Gastroesophageal sphincter (tissue), 4 donors: ENCODE measurements around the gene CYP46A1. TPM values are rescaled to one million over a fixed set of nuclear protein-coding genes. Genes with fewer than 3 reads are reported as not detected.

Experiments used
- ATAC-seq: fragments of 150-250 bp; one replicate; pipeline ENCODE4 v1.9.1; 2016; ENCODE audit warnings: mild to moderate bottlenecking, moderate library complexity
- H3K27ac ChIP-seq, 4 donors: fragments of 200-600 bp; sonication (generic) in 3 of 4; 1 replicate in 3 of 4; 2 replicates in 1 of 4; pipeline ENCODE4 v1.5.1; 2016 to 2019
- H3K27me3 ChIP-seq: fragments of 200-600 bp; sonication (generic); one replicate; pipeline ENCODE4 v1.5.1; 2019
- H3K36me3 ChIP-seq, 2 donors: fragments of 200-600 bp; sonication (generic); one replicate each; pipeline ENCODE4 v1.5.1; 2019; ENCODE audit warnings: control low read depth in 1 of 2
- H3K4me1 ChIP-seq, 3 donors: fragments of 200-600 bp; sonication (generic); 1 replicate in 2 of 3; 2 replicates in 1 of 3; pipeline ENCODE4 v1.5.1; 2016 to 2019; ENCODE audit warnings: control low read depth in 2 of 3
- H3K4me3 ChIP-seq, 2 donors: fragments of 200-600 bp; sonication (generic); one replicate each; pipeline ENCODE4 v1.5.1; 2019; ENCODE audit warnings: mild to moderate bottlenecking in 1 of 2, moderate library complexity in 1 of 2
- H3K9me3 ChIP-seq, 3 donors: fragments of 200-600 bp; sonication (generic); one replicate each; pipeline ENCODE4 v1.5.1; 2017 to 2019; ENCODE audit warnings: control low read depth in 2 of 3
- CTCF ChIP-seq, 4 experiments: fragments of 200-600 bp in 2 of 4; fragments of 450-650 bp in 2 of 4; sonication (generic) in 1 of 4; IDR thresholded peaks; one replicate each; pipeline ENCODE4 v1.5.1; 2017 to 2019; ENCODE audit warnings: antibody characterized with exemption in 4 of 4, mild to moderate bottlenecking in 2 of 4, moderate library complexity in 2 of 4
- EP300 ChIP-seq: sonication (generic); formaldehyde crosslinking; IDR thresholded peaks from one replicate; pipeline ENCODE4 v1.6.1; 2017; ENCODE audit warnings: antibody characterized with exemption, mild to moderate bottlenecking
- POLR2A ChIP-seq, 2 donors: fragments of 450-650 bp; IDR thresholded peaks; one replicate each; pipeline ENCODE4 v1.6.1; 2017; ENCODE audit warnings: antibody characterized with exemption in 2 of 2, mild to moderate bottlenecking in 2 of 2, moderate library complexity in 1 of 2
- POLR2AphosphoS5 ChIP-seq: sonication (generic); formaldehyde crosslinking; IDR thresholded peaks from one replicate; pipeline ENCODE4 v1.6.1; 2017; ENCODE audit warnings: antibody characterized with exemption
- whole genome bisulfite sequencing, 2 donors: methylation state at CpG; one replicate each; pipeline ENCODE4 v1.1.5; 2018; ENCODE audit warnings: low coverage in 1 of 2; 5-methylcytosine and 5-hydroxymethylcytosine counted together
- total RNA-seq, 4 donors: library from RNA; depleted of rRNA; stranded (reverse); fragments of >200 nt; gene quantifications; one replicate each; pipeline ENCODE4 v1.1.0, GENCODE V29; 2016

CYP46A1 gene
- total RNA-seq, 4 donors from 2014 or later, result 0.78 to 1.4 (median 0.94) TPM; not detected in 1

- no peaks in the 10 kb centered on the region for H3K27me3 ChIP-seq
- H3K9me3 ChIP-seq, result peaks cover 0 to 13% (median 2%) of the 10 kb centered on the region in 3 donors
- H3K27ac ChIP-seq, result no peak overlapping the region
- no peak for ATAC-seq
- no peak for TF ChIP-seq EP300
- TF ChIP-seq CTCF (IDR thresholded peaks at IDR 0.05), result no peak
- TF ChIP-seq POLR2A (IDR thresholded peaks at IDR 0.05), result no peak
- no peak for TF ChIP-seq POLR2AphosphoS5
- no peaks in the 10 kb centered on the region for H3K4me1 ChIP-seq
- H3K4me3 ChIP-seq, result no peak overlapping the region
- peaks cover 0 to 23% of the 10 kb centered on the region in 2 donors for H3K36me3 ChIP-seq
Observed at GRCh38 chr14:99702115-99702514, 18.0 kb downstream of the CYP46A1 start.

GRCh38 chr14:99703381-99703780 lies 19.3 kb downstream of the CYP46A1 start:
- WGBS, 2 donors, result 100% methylated on average over 2 of the region's 3 CpGs; no CpG with 5 or more reads in 1 of the 2 donors
- TF ChIP-seq CTCF (IDR thresholded peaks at IDR 0.05) (no peak), POLR2A (IDR thresholded peaks at IDR 0.05) (no peak), POLR2AphosphoS5 (no peak), EP300 (no peak)

GRCh38 chr14:99704037-99704436 lies 19.9 kb downstream of the CYP46A1 start:
- WGBS, 2 donors, result 100% methylated on average over 2 of the region's 2 CpGs; no CpG with 5 or more reads in 1 of the 2 donors
- Histone ChIP-seq H3K36me3 (peaks cover 0 to 29% of the 10 kb centered on the region in 2 donors), H3K4me3 (no peak overlapping the region), H3K9me3 (peaks cover 0 to 18% (median 2%) of the 10 kb centered on the region in 3 donors), H3K27me3 (no peaks in the 10 kb centered on the region), H3K4me1 (no peaks in the 10 kb centered on the region), H3K27ac (no peak overlapping the region)
- no peak for TF ChIP-seq EP300
- no peak for TF ChIP-seq POLR2A (IDR thresholded peaks at IDR 0.05)
- TF ChIP-seq CTCF (IDR thresholded peaks at IDR 0.05), result no peak
- no peak for TF ChIP-seq POLR2AphosphoS5
- no peak for ATAC-seq

More at GRCh38 chr14:99703381-99703780, 19.3 kb downstream of the CYP46A1 start:
- Histone ChIP-seq H3K4me3 (no peak overlapping the region), H3K36me3 (peaks cover 0 to 29% of the 10 kb centered on the region in 2 donors), H3K27ac (no peak overlapping the region), H3K27me3 (no peaks in the 10 kb centered on the region), H3K9me3 (peaks cover 0 to 13% (median 2%) of the 10 kb centered on the region in 3 donors), H3K4me1 (no peaks in the 10 kb centered on the region)
- no peak for ATAC-seq

GRCh38 chr14:99706107-99706900 lies 22.2 kb downstream of the CYP46A1 start:
- TF ChIP-seq CTCF (IDR thresholded peaks at IDR 0.05) (no peak), POLR2A (IDR thresholded peaks at IDR 0.05) (no peak), EP300 (no peak), POLR2AphosphoS5 (no peak)
- Histone ChIP-seq H3K36me3 (peaks cover 0 to 21% of the 10 kb centered on the region in 2 donors), H3K4me3 (no peak overlapping the region), H3K27me3 (no peaks in the 10 kb centered on the region), H3K9me3 (peaks cover 0 to 18% (median 2%) of the 10 kb centered on the region in 3 donors), H3K27ac (no peak overlapping the region), H3K4me1 (no peaks in the 10 kb centered on the region)
- no peak for ATAC-seq
- 79 to 90% methylated on average over 4 to 6 of the region's 8 CpGs for WGBS, 2 donors

GRCh38 chr14:99707420-99707819 lies 23.3 kb downstream of the CYP46A1 start:
- no peaks in the 10 kb centered on the region for H3K4me1 ChIP-seq
- no peak overlapping the region for H3K27ac ChIP-seq
- H3K9me3 ChIP-seq, result peaks cover 0 to 18% (median 2%) of the 10 kb centered on the region in 3 donors
- no peak overlapping the region for H3K4me3 ChIP-seq
- peaks cover 0 to 21% of the 10 kb centered on the region in 2 donors for H3K36me3 ChIP-seq
- no peaks in the 10 kb centered on the region for H3K27me3 ChIP-seq
- 100% methylated on average over 1 to 2 of the region's 2 CpGs for WGBS, 2 donors
- ATAC-seq, result no peak
- TF ChIP-seq POLR2A (IDR thresholded peaks at IDR 0.05) (no peak), CTCF (IDR thresholded peaks at IDR 0.05) (no peak), EP300 (no peak), POLR2AphosphoS5 (no peak)
